LNCAP (cell line): Measurements from ENCODE around the gene PIP4K2C.

Source experiments
- CTCF ChIP-seq: fragments of 450-650 bp; IDR thresholded peaks from 2 replicates; pipeline ENCODE4 v1.5.1; 2017; ENCODE audit warnings: mild to moderate bottlenecking

PIP4K2C gene

GRCh38 chr12:57605811-57606311 is 14.9 kb downstream of the PIP4K2C start:
- no peak for TF ChIP-seq CTCF

- TF ChIP-seq CTCF, result no peak
Measured at GRCh38 chr12:57606399-57606798, 15.4 kb downstream of the PIP4K2C start.

GRCh38 chr12:57606821-57607220 is 15.8 kb downstream of the PIP4K2C start:
- no peak for TF ChIP-seq CTCF

- no peak for TF ChIP-seq CTCF
Measured at GRCh38 chr12:57607958-57608663, 17.1 kb downstream of the PIP4K2C start.

GRCh38 chr12:57609101-57609780 is 18.2 kb downstream of the PIP4K2C start:
- no peak for TF ChIP-seq CTCF

GRCh38 chr12:57609781-57610553 is 19.0 kb downstream of the PIP4K2C start:
- no peak for TF ChIP-seq CTCF

GRCh38 chr12:57610554-57611107 is 19.6 kb downstream of the PIP4K2C start:
- TF ChIP-seq CTCF, result no peak
